ENCODE data around the gene UTS2B. TPM values are rescaled to one million over a fixed set of nuclear protein-coding genes. Genes with fewer than 3 reads are reported as not detected.

UTS2B gene, protein sequence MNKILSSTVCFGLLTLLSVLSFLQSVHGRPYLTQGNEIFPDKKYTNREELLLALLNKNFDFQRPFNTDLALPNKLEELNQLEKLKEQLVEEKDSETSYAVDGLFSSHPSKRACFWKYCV
- not detected for total RNA-seq

DNA sequence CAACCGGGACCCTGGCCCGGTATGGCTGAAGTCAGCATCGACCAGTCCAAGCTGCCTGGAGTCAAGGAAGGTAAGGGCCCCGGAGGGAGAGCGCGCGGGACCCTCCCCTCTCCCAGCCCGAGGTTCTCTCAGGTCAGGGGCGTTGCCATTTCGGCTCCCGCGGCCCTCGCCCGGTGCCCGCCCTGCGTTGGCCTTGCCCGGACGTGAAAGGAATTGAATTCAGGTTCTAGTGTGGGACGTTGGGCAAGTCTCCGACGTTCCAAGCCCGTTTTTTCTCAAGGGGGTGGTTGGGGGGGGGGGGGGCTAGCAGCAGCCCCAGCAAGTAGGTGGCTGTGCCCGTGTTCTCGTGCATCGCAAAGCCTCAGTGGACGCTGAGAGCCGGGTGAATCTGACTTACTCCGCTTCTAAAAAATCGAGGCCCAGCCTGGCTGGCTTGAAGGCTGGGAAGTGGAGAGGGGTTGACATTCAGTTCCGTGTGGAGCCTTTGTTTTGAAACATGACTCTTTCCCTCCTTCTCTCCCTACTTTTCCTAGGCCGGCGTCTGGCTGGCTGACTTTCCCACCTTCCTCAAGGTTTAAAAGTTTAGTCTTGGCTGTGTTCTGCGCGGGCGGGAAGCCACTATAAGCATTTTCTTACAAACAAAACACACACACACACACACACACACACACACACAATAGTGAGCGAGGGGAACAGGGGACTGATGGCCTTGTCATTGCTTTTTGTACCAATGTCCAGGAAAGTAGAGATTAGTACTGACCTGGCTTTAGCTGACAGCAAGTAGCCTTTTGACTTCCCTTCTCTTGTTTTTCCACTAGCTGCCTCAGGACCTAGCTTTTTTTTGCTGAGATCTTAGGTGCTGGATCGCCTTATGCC is at the start of gene UTS2B:
Gene UTS2B, minus strand, starts transcription at position 873 of the 876 bp plus-strand sequence. CDS start 48,337 bp downstream, outside the sequence.
- Mint-ChIP-seq H3K36me3 (no peaks in the 10 kb centered on the region), H3K4me3 (peak within 1 kb of the TSS; percentile 69), H3K9me3 (no peaks in the 10 kb centered on the region), H3K27ac (peak within 1 kb of the TSS; percentile 22 to 68), H3K27me3 (no peaks in the 10 kb centered on the region), H3K4me1 (ENCODE audit: low read depth in 2 of 2) (peaks cover 27 to 29% of the 10 kb centered on the region in 2 donors)
- DNase-seq (ENCODE audit: low spot score): no peak
- peak; percentile 55 to 71 for ATAC-seq

DNA sequence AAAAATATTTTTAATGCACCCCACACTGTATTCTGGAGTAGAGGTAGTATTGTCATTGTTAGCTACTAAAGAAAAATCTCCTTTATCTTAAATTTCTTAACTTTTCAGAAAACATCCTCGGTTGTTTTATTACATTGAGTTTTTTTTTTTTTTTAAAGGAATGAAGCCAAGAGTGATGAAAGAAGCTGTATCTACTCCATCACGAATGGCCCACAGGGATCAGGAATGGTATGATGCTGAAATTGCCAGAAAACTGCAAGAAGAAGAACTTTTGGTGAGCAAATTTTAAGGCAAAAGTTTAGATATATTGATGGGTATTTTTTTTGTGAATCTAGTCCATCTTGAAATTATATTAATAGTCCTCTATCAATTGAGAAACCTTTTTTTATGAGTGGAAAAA is 49.7 kb upstream of the UTS2B start:
- no peaks in the 10 kb centered on the region for H3K27me3 Mint-ChIP-seq
- no peak overlapping the region for H3K27ac Mint-ChIP-seq
- no peak overlapping the region for H3K4me3 Mint-ChIP-seq
- no peaks in the 10 kb centered on the region for H3K9me3 Mint-ChIP-seq
- ATAC-seq (no peak), DNase-seq (ENCODE audit: low spot score) (no peak)
- peaks cover 13% of the 10 kb centered on the region for H3K36me3 Mint-ChIP-seq
- peaks cover 0 to 9% of the 10 kb centered on the region in 2 donors for H3K4me1 Mint-ChIP-seq (ENCODE audit: low read depth in 2 of 2)

- Mint-ChIP-seq H3K4me3 (no peak overlapping the region), H3K9me3 (no peaks in the 10 kb centered on the region), H3K36me3 (peaks cover 13% of the 10 kb centered on the region), H3K27me3 (no peaks in the 10 kb centered on the region), H3K4me1 (ENCODE audit: low read depth in 2 of 2) (peaks cover 0 to 11% of the 10 kb centered on the region in 2 donors), H3K27ac (no peak overlapping the region)
- no peak for DNase-seq (ENCODE audit: low spot score)
- ATAC-seq: no peak
These were observed 49.1 kb upstream of the UTS2B start for GRCh38 chr3:191379446-191379845.

DNA sequence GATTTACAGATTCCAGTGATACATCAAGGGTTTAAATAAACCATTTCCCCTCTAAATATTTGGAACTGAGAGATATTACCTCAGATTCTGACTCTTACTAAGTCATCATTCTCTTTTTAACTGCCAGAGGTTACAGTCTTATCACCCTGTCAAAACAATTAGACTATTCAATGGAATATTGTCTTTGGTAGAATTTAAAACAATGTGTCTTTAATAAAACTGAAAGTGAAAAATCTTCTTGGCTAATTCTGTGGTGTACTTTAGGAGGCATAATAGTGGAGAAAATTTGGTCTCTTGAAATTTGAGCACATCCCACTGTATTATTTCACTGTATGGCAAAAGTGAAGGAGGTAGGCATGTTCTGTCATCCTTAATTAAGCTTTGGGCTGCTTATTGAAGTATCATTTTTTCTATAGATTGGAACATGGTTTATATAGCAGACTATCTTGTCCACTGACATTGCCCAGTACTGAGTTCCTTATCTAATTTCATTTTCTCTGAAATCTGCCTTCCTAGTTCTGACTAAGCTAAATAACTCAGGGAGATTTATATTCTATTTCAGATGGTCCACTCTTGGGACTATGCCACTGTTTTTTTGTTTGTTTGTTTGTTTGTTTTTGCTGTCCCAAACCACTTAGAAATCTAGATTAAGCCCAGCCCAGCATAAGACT is 48.0 kb upstream of the UTS2B start:
- Mint-ChIP-seq H3K9me3 (no peaks in the 10 kb centered on the region), H3K27ac (no peak overlapping the region), H3K27me3 (no peaks in the 10 kb centered on the region), H3K4me3 (no peak overlapping the region), H3K4me1 (ENCODE audit: low read depth in 2 of 2) (peaks cover 0 to 11% of the 10 kb centered on the region in 2 donors), H3K36me3 (peaks cover 13% of the 10 kb centered on the region)
- ATAC-seq (no peak), DNase-seq (ENCODE audit: low spot score) (no peak)

DNA sequence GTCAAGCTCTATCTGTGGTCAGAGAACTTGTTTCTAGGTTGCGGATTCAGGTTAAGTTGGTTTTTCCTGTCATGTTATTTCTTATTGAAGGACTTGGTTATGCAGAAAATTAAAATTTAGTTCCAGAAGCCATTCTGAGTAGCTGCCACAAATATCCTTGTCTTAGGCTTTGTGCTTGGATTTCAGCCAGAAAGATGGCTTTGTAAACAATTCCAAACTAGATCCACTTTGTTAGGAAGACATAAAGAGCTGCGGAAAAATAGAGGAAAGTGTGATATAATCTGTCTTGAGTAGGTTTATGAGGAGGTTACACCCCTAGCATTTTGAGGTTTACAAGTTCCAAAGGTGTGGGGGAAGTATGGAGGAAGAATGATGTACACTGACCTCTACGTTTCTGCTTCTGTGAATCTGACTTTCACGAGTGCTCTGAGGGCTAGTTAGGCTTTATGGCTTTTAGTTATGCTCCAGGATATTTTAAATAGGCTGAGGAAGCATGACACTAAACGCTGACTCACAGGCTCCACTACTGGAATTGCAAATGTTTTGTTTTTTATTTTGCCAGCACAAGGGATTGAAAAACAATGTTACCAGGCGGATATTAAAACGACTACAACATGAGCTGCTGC is 46.3 kb upstream of the UTS2B start:
- no peak overlapping the region for H3K4me3 Mint-ChIP-seq
- no peaks in the 10 kb centered on the region for H3K27me3 Mint-ChIP-seq
- H3K36me3 Mint-ChIP-seq: peaks cover 7% of the 10 kb centered on the region
- H3K4me1 Mint-ChIP-seq (ENCODE audit: low read depth in 2 of 2): peaks cover 0 to 14% of the 10 kb centered on the region in 2 donors
- no peak for ATAC-seq
- no peak for DNase-seq (ENCODE audit: low spot score)
- no peaks in the 10 kb centered on the region for H3K9me3 Mint-ChIP-seq
- H3K27ac Mint-ChIP-seq: no peak overlapping the region

GRCh38 chr3:191373327-191373726 is 43.0 kb upstream of the UTS2B start:
- ATAC-seq: no peak
- H3K27ac Mint-ChIP-seq: no peak overlapping the region

DNA sequence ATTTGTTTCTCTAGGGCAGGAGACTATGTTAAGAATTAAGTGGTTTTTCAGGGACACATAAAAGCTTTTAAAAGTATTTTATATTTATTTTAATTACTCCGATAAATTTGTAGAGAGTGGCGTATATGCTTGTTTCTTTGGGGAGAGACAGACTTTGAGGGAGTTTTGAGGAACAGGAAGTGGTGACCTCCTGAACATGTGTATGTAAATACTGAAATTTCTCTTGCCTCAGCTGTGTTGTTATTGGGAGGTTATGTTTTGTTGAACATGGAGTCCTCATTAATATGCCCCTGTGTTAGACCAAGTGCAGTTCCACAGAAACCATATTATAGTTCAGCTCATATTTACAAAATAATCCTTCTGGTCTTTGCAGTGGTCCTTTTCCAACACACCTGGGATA is 41.8 kb upstream of the UTS2B start:
- Mint-ChIP-seq H3K4me3 (no peak overlapping the region), H3K9me3 (no peaks in the 10 kb centered on the region)
- no peak for ATAC-seq

More at GRCh38 chr3:191373327-191373726, 43.0 kb upstream of the UTS2B start:
- Mint-ChIP-seq H3K4me3 (no peak overlapping the region), H3K9me3 (no peaks in the 10 kb centered on the region), H3K36me3 (peaks cover 6% of the 10 kb centered on the region), H3K27me3 (no peaks in the 10 kb centered on the region), H3K4me1 (ENCODE audit: low read depth in 2 of 2) (peaks cover 0 to 17% of the 10 kb centered on the region in 2 donors)
- DNase-seq (ENCODE audit: low spot score): no peak

DNA sequence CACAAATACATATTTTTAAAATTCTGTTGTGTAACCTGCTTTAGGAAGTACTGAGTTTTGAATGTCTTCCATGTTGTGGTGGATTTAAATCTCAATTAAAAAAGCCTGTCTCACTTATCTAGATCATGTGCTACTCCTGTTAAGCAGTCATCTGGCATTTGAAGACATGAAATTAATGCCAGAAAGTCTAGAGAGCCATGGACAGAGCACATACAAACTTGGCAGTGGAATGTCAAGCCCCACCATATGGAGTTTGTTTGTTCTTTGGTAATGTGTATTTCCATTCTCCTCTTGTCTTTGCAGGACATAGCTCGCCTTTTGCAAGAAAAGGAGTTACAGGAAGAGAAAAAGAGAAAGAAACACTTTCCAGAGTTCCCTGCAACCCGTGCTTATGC is 39.3 kb upstream of the UTS2B start:
- DNase-seq (ENCODE audit: low spot score): no peak
- Mint-ChIP-seq H3K4me1 (ENCODE audit: low read depth in 2 of 2) (peaks cover 0 to 7% of the 10 kb centered on the region in 2 donors), H3K9me3 (no peaks in the 10 kb centered on the region), H3K36me3 (peaks cover 6% of the 10 kb centered on the region), H3K27ac (no peak overlapping the region), H3K27me3 (no peaks in the 10 kb centered on the region), H3K4me3 (no peak overlapping the region)
- no peak for ATAC-seq

More for the DNA sequence above, 41.8 kb upstream of the UTS2B start:
- Mint-ChIP-seq H3K4me1 (ENCODE audit: low read depth in 2 of 2) (peaks cover 0 to 14% of the 10 kb centered on the region in 2 donors), H3K27me3 (no peaks in the 10 kb centered on the region), H3K36me3 (peaks cover 6% of the 10 kb centered on the region), H3K27ac (no peak overlapping the region)
- no peak for DNase-seq (ENCODE audit: low spot score)

- Mint-ChIP-seq H3K36me3 (peaks cover 6% of the 10 kb centered on the region), H3K27me3 (no peaks in the 10 kb centered on the region), H3K4me3 (no peak overlapping the region), H3K9me3 (no peaks in the 10 kb centered on the region), H3K4me1 (ENCODE audit: low read depth in 2 of 2) (peaks cover 0 to 7% of the 10 kb centered on the region in 2 donors), H3K27ac (no peak overlapping the region)
- DNase-seq (ENCODE audit: low spot score) (no peak), ATAC-seq (no peak)
These were observed 38.7 kb upstream of the UTS2B start for GRCh38 chr3:191368755-191369615.

DNA sequence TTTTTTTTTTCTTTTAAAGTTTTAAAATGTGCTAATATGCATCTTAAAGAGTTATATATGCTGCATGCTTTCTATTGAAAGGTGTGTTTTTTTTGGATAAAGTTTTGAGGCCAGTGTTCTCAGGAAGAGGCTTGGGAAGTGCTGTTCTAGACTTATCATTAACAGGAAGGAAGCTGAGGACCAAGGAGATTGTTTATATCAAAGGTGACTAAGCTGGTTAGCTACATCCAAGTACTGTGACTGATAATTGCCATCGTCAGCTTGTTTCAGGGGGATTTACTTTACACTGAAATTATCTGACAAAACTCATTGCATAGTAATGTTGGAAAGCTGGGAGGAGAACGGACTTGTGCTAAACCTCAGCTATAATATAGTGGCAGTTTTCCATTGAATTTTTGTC is 36.3 kb upstream of the UTS2B start:
- Mint-ChIP-seq H3K27ac (no peak overlapping the region), H3K27me3 (no peaks in the 10 kb centered on the region), H3K4me1 (ENCODE audit: low read depth in 2 of 2) (peaks cover 0 to 3% of the 10 kb centered on the region in 2 donors), H3K36me3 (peaks cover 7% of the 10 kb centered on the region), H3K4me3 (no peak overlapping the region), H3K9me3 (no peaks in the 10 kb centered on the region)
- DNase-seq (ENCODE audit: low spot score): no peak
- no peak for ATAC-seq

DNA sequence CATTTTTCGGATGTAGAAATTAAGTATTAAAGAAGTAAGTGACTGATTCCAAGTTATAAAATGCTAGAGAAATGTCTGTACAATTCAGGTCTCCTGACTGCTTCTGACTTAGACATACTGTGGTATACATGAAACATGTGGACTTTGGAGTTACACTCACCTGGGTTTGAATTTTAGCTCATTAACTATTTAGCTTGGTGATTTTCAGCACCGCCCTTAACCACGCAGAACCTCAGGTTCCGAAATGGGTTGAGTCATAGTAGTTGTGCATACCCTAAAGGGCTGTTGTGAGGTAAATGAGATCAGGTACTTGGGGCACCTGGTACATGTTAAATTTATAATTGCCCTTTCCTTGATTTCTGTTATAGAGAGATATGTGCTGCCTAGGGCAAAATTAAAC is 32.9 kb upstream of the UTS2B start:
- Mint-ChIP-seq H3K4me3 (no peak overlapping the region), H3K27me3 (no peaks in the 10 kb centered on the region), H3K9me3 (no peaks in the 10 kb centered on the region), H3K27ac (no peak overlapping the region), H3K36me3 (peaks cover 20% of the 10 kb centered on the region), H3K4me1 (ENCODE audit: low read depth in 2 of 2) (peaks cover 5 to 16% of the 10 kb centered on the region in 2 donors)
- ATAC-seq (no peak), DNase-seq (ENCODE audit: low spot score) (no peak)

- Mint-ChIP-seq H3K27ac (no peak overlapping the region), H3K36me3 (peaks cover 20% of the 10 kb centered on the region), H3K4me3 (no peak overlapping the region), H3K9me3 (no peaks in the 10 kb centered on the region), H3K4me1 (ENCODE audit: low read depth in 2 of 2) (peaks cover 5 to 16% of the 10 kb centered on the region in 2 donors), H3K27me3 (no peaks in the 10 kb centered on the region)
- DNase-seq (ENCODE audit: low spot score) (no peak), ATAC-seq (no peak)
These were observed 32.3 kb upstream of the UTS2B start for GRCh38 chr3:191362524-191363090.

- Mint-ChIP-seq H3K27me3 (no peaks in the 10 kb centered on the region), H3K27ac (no peak overlapping the region), H3K36me3 (peaks cover 20% of the 10 kb centered on the region), H3K9me3 (no peaks in the 10 kb centered on the region), H3K4me1 (ENCODE audit: low read depth in 2 of 2) (peaks cover 5 to 16% of the 10 kb centered on the region in 2 donors), H3K4me3 (no peak overlapping the region)
- DNase-seq (ENCODE audit: low spot score) (no peak), ATAC-seq (no peak)
These were observed 31.7 kb upstream of the UTS2B start for GRCh38 chr3:191362037-191362436.

Measured in natural killer cell treated with Interleukin-12 subunit alpha and Interleukin-12 subunit beta and Interleukin-15 and Interleukin-18, amount 100 ng/mL, for 72 hours (primary cell).